Left ventricle myocardium inferior (tissue), 1 donor: ENCODE data around the gene WDR3. TPM values are rescaled to one million over a fixed set of nuclear protein-coding genes. Genes with fewer than 3 reads are reported as not detected.

Source experiments
- DNase-seq: peaks from one replicate; pipeline ENCODE4 v3.0.0-alpha.2; 2020
- H3K27ac ChIP-seq: fragments of 200-600 bp; replicated peaks from 2 replicates; pipeline ENCODE4 v1.8.0; 2021
- H3K27me3 ChIP-seq: fragments of 200-600 bp; 2 replicates; pipeline ENCODE4 v1.8.0; 2021; ENCODE audit warnings: low read depth
- H3K36me3 ChIP-seq: fragments of 200-600 bp; 2 replicates; pipeline ENCODE4 v1.8.0; 2021
- H3K4me1 ChIP-seq: fragments of 200-600 bp; 2 replicates; pipeline ENCODE4 v1.8.0; 2021
- H3K4me3 ChIP-seq: fragments of 200-600 bp; 2 replicates; pipeline ENCODE4 v1.8.0; 2021; ENCODE audit warnings: mild to moderate bottlenecking, moderate library complexity
- H3K9me3 ChIP-seq: fragments of 200-600 bp; replicated peaks from 2 replicates; pipeline ENCODE4 v1.8.0; 2021
- CTCF ChIP-seq: fragments of 200-600 bp; IDR thresholded peaks from 2 replicates; pipeline ENCODE4 v1.8.0; 2021; ENCODE audit warnings: antibody characterized with exemption, mild to moderate bottlenecking, borderline replicate concordance
- intact Hi-C: fragments of 100-400 bp; cut with micrococcal nuclease; formaldehyde crosslinking; loops from one replicate; pipeline ENCODE4 v1.11.0; 2022
- total RNA-seq: library from RNA; stranded (reverse); fragmentation: NEBNext Ultra II Directional; extraction: Animal tissue kit (Norgen Biotek cat#: 25700); gene quantifications from one replicate; pipeline ENCODE4 v1.2.1, GENCODE V29; 2021
- donor health status: DM: no; HTN: yes; CAD: no; lungs with severe emphysema.

WDR3 gene
- total RNA-seq, 1 donor from 2014 or later = 10.8 TPM

- Histone ChIP-seq H3K27me3 (no peaks in the 10 kb centered on the region), H3K36me3 (peaks cover 100% of the 10 kb centered on the region), H3K4me3 (no peak overlapping the region), H3K27ac (no peak overlapping the region), H3K9me3 (no peaks in the 10 kb centered on the region), H3K4me1 (no peaks in the 10 kb centered on the region)
- DNase-seq = no peak
- no peak for TF ChIP-seq CTCF
- intact Hi-C loops = no loop called here
Measured at GRCh38 chr1:117942293-117942692, 12.8 kb downstream of the WDR3 start.

- H3K36me3 ChIP-seq = peaks cover 95% of the 10 kb centered on the region
- no peaks in the 10 kb centered on the region for H3K9me3 ChIP-seq
- no peak overlapping the region for H3K4me3 ChIP-seq
- TF ChIP-seq CTCF = no peak
- DNase-seq = no peak
- H3K4me1 ChIP-seq = no peaks in the 10 kb centered on the region
- intact Hi-C loops = no loop called here
- no peak overlapping the region for H3K27ac ChIP-seq
- H3K27me3 ChIP-seq = no peaks in the 10 kb centered on the region
Measured at GRCh38 chr1:117952386-117952785, 22.8 kb downstream of the WDR3 start.

- H3K9me3 ChIP-seq = no peaks in the 10 kb centered on the region
- TF ChIP-seq CTCF = no peak
- H3K27ac ChIP-seq = no peak overlapping the region
- no peaks in the 10 kb centered on the region for H3K27me3 ChIP-seq
- peaks cover 75% of the 10 kb centered on the region for H3K36me3 ChIP-seq
- intact Hi-C loops = no loop called here
- DNase-seq = no peak
- H3K4me1 ChIP-seq = no peaks in the 10 kb centered on the region
- no peak overlapping the region for H3K4me3 ChIP-seq
Measured at GRCh38 chr1:117959364-117959763, 29.8 kb downstream of the WDR3 start.

- H3K9me3 ChIP-seq = no peaks in the 10 kb centered on the region
- no peak overlapping the region for H3K27ac ChIP-seq
- intact Hi-C loops = no loop called here
- peaks cover 26% of the 10 kb centered on the region for H3K36me3 ChIP-seq
- no peak for DNase-seq
- H3K4me1 ChIP-seq = no peaks in the 10 kb centered on the region
- H3K27me3 ChIP-seq = no peaks in the 10 kb centered on the region
- no peak overlapping the region for H3K4me3 ChIP-seq
- no peak for TF ChIP-seq CTCF
Measured at GRCh38 chr1:117964290-117965038, 34.9 kb downstream of the WDR3 start.

GRCh38 chr1:117967477-117967876, 37.9 kb downstream of the WDR3 start:
- intact Hi-C loops = no loop called here
- no peak overlapping the region for H3K4me3 ChIP-seq
- no peak overlapping the region for H3K27ac ChIP-seq
- TF ChIP-seq CTCF = no peak
- H3K36me3 ChIP-seq = no peaks in the 10 kb centered on the region
- no peak for DNase-seq
- no peaks in the 10 kb centered on the region for H3K9me3 ChIP-seq
- peaks cover 3% of the 10 kb centered on the region for H3K27me3 ChIP-seq
- no peaks in the 10 kb centered on the region for H3K4me1 ChIP-seq
